NT2/D1 (cell line): ENCODE results near the gene RHNO1.

Experiments used
- DNase-seq: peaks from one replicate; pipeline ENCODE4 v3.0.0-alpha.2; 2011; ENCODE audit warnings: low read depth, low spot score
- H3K27me3 ChIP-seq: 2 replicates; pipeline ENCODE4 v1.6.0; 2011; ENCODE audit warnings: mild to moderate bottlenecking; ENCODE audit not compliant: insufficient read length, insufficient read depth
- H3K36me3 ChIP-seq: 2 replicates; pipeline ENCODE4 v1.6.1; 2011; ENCODE audit warnings: mild to moderate bottlenecking, low read length, mixed read lengths; ENCODE audit not compliant: insufficient read depth, insufficient read length
- H3K4me1 ChIP-seq: 2 replicates; pipeline ENCODE4 v1.5.1; 2011; ENCODE audit not compliant: insufficient read depth, insufficient read length
- H3K4me3 ChIP-seq: 2 replicates; pipeline ENCODE4 v1.5.1; 2011; ENCODE audit warnings: low read depth; ENCODE audit not compliant: insufficient read length
- H3K9ac ChIP-seq: 2 replicates; pipeline ENCODE4 v1.6.0; 2011; ENCODE audit warnings: low read depth; ENCODE audit not compliant: insufficient read length
- H3K9me3 ChIP-seq: 2 replicates; pipeline ENCODE4 v1.5.1; 2011; ENCODE audit warnings: mild to moderate bottlenecking, low read length; ENCODE audit not compliant: insufficient read depth
- SUZ12 ChIP-seq: IDR thresholded peaks from 2 replicates; pipeline ENCODE4 v1.6.1; 2011; ENCODE audit not compliant: insufficient read length, insufficient read depth; ENCODE audit errors: extremely low read depth
- YY1 ChIP-seq: IDR thresholded peaks from 2 replicates; pipeline ENCODE4 v1.6.1; 2011; ENCODE audit not compliant: insufficient read length, insufficient read depth
- ZNF274 ChIP-seq: IDR thresholded peaks from 2 replicates; pipeline ENCODE4 v1.6.1; 2011; ENCODE audit warnings: mild to moderate bottlenecking, low read depth, low read length

RHNO1 gene

GRCh38 chr12:2877047-2877952, at the start of gene RHNO1, which contains the start of gene FOXM1:
RHNO1 (plus strand) TSS chr12:2877223; CDS start chr12:2885367, 8,144 bp downstream.
FOXM1 (minus strand) TSS chr12:2877174; CDS start chr12:2874478, 2,696 bp downstream.
- peak; percentile 99 for DNase-seq
- Histone ChIP-seq H3K27me3 (no peaks in the 10 kb centered on the region), H3K4me3 (peak within 1 kb of the TSS; percentile 99), H3K4me1 (peaks cover 6% of the 10 kb centered on the region), H3K9me3 (no peaks in the 10 kb centered on the region), H3K9ac (peak within 1 kb of the TSS; percentile 100), H3K36me3 (peaks cover 54% of the 10 kb centered on the region)
- peak; percentile 51 for TF ChIP-seq YY1
- no peak for TF ChIP-seq ZNF274

- H3K9ac ChIP-seq = no peak overlapping the region
- H3K9me3 ChIP-seq = no peaks in the 10 kb centered on the region
- TF ChIP-seq YY1 (no peak), SUZ12 (no peak)
- H3K4me3 ChIP-seq = no peak overlapping the region
- H3K36me3 ChIP-seq = peaks cover 91% of the 10 kb centered on the region
- H3K4me1 ChIP-seq = peaks cover 32% of the 10 kb centered on the region
- DNase-seq = no peak
- H3K27me3 ChIP-seq = no peaks in the 10 kb centered on the region
These were observed 47.7 kb upstream of the RHNO1 start for GRCh38 chr12:2829275-2829674.

- Histone ChIP-seq H3K9me3 (no peaks in the 10 kb centered on the region), H3K4me3 (no peak overlapping the region), H3K4me1 (peaks cover 21% of the 10 kb centered on the region), H3K9ac (no peak overlapping the region), H3K27me3 (no peaks in the 10 kb centered on the region), H3K36me3 (peaks cover 65% of the 10 kb centered on the region)
- no peak for TF ChIP-seq ZNF274
- TF ChIP-seq YY1 = no peak
- no peak for TF ChIP-seq SUZ12
- no peak for DNase-seq
These were observed 44.4 kb upstream of the RHNO1 start for GRCh38 chr12:2832550-2833127.

GRCh38 chr12:2833327-2833726, 43.7 kb upstream of the RHNO1 start:
- no peak overlapping the region for H3K4me3 ChIP-seq
- no peaks in the 10 kb centered on the region for H3K9me3 ChIP-seq
- TF ChIP-seq YY1 = no peak
- TF ChIP-seq ZNF274 = no peak
- no peak for TF ChIP-seq SUZ12
- H3K9ac ChIP-seq = no peak overlapping the region
- no peak for DNase-seq
- no peaks in the 10 kb centered on the region for H3K27me3 ChIP-seq
- H3K4me1 ChIP-seq = peaks cover 21% of the 10 kb centered on the region
- peaks cover 65% of the 10 kb centered on the region for H3K36me3 ChIP-seq

- TF ChIP-seq ZNF274 (no peak), SUZ12 (no peak), YY1 (no peak)
- H3K27me3 ChIP-seq = no peaks in the 10 kb centered on the region
- H3K36me3 ChIP-seq = peaks cover 65% of the 10 kb centered on the region
- no peaks in the 10 kb centered on the region for H3K9me3 ChIP-seq
- H3K4me3 ChIP-seq = no peak overlapping the region
- peak overlapping the region; percentile 8 for H3K9ac ChIP-seq
- DNase-seq = no peak
- H3K4me1 ChIP-seq = peaks cover 21% of the 10 kb centered on the region
These were observed 43.2 kb upstream of the RHNO1 start for GRCh38 chr12:2833810-2834209.

- Histone ChIP-seq H3K4me1 (peaks cover 21% of the 10 kb centered on the region), H3K9ac (peak within 1 kb of the TSS; percentile 34), H3K27me3 (no peaks in the 10 kb centered on the region), H3K36me3 (peaks cover 63% of the 10 kb centered on the region), H3K4me3 (no peak within 1 kb of the TSS), H3K9me3 (no peaks in the 10 kb centered on the region)
- no peak for TF ChIP-seq ZNF274
- TF ChIP-seq YY1 = no peak
- TF ChIP-seq SUZ12 = no peak
- DNase-seq = no peak
These were observed 42.2 kb upstream of the RHNO1 start, which contains the start of gene NRIP2 for GRCh38 chr12:2834581-2835491. NRIP2 (minus strand) TSS chr12:2835035; CDS start chr12:2834983, 52 bp downstream.
